ENCODE measurements around the gene SMOC1.

Gene SMOC1

DNA sequence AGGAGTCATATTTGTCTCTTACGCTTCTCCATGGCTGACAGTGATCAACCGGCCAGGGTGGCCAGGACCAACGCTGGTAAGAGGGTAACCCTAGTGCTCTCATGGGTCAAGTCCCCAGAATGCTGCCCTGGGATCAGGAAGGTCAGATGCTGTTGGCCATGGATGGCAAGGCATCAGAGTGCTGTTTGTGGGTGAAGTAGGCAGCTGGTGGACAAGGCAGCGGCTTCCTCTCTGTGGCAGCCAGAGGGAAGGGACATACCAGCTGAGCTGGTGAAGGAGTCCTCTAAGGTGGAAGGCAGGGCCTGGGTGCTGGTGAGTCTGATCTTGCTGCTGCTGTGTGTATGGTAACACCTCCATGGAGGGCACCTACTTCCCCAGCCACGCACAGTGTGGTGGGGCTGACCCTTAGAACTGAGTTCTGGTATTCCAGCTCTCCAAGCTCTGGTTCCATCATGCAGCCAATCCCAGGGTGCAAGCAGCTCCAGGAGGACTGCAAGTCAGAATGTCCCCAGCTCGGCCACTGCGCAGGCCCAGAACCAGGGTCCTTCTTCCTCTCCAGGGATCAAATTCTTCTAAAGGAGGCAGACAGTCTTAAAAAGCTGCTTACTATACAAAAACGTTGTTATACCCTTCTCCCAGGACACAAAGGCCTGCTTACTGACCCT, 13.4 kb upstream of the SMOC1 start:
- DNase-seq = no peak

DNA sequence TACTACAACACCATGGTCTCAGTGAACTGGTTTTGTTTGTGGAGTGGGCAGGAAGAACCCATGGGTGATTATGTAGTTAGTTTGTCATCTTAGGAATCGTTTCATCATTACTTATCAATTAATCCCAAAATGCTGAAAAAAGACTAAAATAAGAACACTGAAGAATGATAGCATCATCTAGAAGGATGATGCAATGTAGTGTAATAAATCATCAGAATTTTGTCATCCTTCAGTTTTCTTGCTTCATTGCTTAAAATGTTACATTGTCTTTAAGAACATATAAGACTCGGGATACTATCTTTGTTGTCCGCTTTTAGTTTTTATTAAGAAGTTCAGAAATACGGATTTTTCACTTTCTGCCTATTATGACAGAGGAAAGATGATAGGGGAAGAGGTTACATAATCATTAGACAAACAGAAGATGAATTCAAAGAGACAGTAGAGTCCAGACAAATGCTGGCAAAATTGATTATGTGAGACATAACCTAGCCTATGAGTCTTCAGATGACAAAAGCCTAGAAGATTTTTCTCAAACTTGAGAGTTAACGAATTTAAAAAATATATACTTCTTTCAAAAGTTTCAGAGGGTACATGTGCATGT, 10.8 kb upstream of the SMOC1 start:
- DNase-seq = no peak

DNA sequence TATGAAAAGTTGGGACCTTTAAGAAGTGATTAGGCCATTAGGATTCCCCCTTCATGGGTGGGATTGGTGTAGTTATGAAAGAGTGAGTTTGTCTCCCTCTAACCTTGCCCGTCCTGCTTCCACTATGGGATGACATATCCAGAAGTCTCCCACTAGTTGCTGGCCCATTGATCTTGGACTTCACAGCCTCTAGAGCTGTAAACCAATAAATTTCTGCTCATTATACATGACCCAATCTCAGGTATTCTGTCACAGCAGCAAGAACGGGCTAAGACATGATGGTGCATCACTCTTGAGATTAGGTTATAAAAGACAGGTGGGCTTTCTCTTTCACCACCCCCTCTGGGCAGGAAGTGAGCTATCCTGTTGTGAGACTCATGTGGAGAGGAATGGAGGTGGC, 8.6 kb upstream of the SMOC1 start:
- DNase-seq = no peak

DNA sequence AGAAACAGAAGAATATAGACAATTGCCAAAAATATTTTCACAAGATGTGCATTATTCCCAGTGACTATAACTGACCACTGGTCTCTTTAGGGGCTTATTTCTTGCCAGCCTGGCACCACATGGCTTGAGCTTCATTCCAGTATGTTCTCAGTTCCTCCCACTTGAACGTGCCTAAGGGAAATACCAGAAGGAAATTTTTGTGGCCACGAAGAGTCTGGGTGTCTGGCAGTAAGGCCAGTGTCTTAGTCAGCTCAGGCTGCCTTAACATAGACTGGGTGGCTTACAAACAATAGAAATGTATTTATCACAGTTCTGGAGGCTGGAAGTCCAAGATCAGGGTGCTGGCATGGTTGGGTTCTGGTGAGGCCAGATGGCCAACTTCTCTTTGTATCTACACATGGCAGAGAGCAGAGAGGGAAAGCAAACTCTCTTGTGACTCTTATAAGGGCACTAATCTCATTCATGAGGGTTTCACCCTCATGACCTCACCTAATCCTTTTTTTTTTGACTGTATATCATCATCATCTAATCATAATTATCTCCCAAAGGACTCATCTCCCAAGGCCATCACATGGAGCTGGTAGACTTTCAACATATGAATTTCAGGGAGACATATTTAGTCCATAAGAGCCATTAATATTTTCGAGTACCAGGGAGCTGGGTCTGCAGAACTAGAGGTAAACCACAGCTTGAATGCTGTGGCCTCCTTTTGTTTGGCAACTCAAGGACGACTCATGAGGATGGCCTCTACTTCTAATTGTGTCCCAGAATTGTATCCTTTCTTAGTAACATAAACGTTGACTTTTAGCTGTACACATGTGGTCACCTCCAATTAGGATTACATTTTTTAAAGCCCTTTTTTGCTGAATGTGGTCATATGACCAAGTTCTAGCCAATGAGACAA, 5.1 kb upstream of the SMOC1 start:
- no peak for DNase-seq

DNA sequence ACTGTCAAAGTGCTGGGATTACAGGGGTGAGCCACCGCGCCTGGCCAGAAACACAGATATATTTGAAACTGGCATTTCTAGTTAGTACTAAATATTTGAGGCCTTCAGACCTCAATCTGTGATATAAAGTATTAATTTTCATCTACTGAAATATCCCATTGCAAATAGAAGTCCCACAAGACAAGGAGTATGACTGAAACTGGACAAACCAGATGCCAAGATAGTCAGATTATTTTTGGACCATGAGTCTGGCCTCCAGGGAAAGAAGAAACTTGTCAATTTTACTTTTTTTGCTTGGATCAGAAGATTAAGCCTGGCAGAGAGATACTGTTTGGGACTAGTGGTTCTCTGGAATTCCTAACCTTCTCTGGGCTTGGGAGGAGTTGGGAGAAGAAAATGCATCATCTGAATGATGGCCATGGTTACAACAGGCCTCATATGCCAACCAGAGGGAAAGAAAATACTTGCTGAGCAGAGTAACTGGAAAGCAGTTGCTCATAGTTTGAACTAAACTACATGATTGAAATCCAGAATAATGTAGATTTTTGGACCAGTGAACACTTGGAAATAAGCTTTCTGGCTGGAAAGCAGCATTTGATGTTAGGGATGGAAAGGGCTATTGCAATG, 2.9 kb upstream of the SMOC1 start:
- no peak for DNase-seq

DNA sequence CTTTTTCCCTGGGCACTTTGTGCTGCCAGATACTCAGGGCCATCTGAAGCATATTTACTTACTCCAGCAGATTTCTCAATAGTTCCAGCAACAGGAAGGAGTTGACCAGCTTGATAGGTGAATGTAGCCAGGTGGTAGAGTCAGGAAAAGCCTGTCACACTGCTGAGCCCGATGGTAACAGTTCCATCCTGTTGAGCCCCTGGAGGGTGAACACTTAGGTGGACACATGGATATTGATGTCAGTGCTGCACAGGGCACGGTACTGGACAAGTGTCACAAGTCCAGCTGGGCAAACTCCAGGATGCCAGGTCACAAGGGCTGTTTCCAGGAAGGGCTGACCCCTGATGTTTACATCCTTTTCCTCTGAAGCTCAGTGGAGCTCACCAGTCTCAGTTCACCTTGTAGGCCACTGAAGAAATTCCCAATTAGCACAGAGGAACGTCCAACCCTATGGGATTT, 2.3 kb upstream of the SMOC1 start:
- DNase-seq = no peak

DNA sequence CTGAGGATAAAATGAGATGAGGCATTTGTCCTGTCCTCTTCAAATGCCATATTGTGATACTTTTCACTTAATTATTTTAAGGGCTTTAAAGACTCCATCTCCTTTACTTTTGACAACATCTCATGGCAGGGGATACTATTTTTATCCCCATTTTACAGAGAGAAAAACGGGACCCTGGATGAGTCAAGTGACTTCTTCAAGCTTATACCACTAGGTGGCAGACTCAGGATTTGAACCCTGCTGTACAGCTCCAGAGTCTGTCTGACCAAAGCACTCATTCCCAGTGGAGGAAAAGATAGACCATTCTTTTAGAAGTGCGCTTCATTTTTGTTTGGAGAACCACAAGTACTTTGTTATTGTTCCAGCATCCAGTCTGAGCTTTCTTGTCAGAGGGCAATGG, 1.7 kb upstream of the SMOC1 start:
- DNase-seq = no peak

DNA sequence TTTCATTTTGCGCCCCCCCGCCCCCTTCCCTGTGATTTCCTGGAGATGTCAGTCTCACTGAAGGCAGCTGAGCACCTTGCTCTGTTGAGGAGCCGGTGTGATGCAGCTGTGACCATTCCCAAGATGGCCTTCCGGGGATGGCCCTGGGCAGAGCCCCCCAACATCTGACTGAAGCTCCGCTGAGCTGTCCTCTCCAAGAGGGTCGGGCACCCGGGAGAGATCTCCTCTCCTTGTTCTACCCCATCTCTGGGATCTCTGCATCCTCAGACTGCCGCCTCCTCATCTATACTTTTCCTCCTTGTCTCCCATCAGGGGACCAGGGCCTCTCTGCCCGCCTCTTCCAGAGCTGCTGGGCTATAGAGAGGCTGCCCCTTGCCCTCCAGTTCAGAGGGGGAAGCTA, 965 bp upstream of the SMOC1 start:
- DNase-seq = no peak

DNA sequence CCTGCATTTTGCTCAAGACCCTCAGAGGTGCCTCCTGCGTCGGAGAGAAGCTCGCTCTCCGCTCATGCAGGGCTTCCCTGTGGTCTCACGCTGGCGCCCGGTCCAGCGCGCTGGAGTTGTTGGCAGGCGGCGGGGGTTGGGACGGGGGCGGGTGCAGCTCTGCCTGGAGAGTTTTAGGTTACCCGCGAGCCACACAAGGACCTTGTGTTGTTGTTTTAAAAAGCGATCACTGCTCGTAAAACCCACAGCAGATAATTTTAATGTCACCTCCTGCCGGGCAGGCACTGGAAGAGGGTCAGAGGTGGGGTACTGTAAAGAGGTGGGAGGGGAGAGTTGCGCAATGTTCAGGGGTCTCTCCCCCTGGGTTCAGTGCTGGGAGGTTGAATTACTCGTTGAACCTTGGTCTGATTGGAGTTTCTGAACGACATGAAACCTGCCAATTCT, 850 bp downstream of the SMOC1 start:
- no peak for DNase-seq

DNA sequence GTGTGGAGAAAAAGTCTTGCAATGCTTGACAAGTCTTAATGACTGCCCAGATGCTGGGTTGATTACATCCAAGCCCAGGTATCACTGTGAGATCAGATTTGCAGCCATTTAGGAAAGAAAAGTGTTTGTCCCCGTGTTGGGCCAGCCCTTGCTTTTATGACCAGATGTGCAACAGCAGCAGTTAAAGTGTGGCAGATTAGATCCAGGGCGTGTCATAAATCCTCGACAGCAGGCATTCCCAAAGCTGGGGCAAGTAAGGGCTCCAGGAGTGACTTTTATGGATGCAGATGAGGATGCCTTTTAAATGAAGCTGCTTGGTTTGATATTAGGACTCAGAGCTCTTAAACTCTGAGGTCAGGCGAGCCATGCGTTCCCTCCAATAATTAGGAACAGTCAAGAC, 1.7 kb downstream of the SMOC1 start:
- no peak for DNase-seq

DNA sequence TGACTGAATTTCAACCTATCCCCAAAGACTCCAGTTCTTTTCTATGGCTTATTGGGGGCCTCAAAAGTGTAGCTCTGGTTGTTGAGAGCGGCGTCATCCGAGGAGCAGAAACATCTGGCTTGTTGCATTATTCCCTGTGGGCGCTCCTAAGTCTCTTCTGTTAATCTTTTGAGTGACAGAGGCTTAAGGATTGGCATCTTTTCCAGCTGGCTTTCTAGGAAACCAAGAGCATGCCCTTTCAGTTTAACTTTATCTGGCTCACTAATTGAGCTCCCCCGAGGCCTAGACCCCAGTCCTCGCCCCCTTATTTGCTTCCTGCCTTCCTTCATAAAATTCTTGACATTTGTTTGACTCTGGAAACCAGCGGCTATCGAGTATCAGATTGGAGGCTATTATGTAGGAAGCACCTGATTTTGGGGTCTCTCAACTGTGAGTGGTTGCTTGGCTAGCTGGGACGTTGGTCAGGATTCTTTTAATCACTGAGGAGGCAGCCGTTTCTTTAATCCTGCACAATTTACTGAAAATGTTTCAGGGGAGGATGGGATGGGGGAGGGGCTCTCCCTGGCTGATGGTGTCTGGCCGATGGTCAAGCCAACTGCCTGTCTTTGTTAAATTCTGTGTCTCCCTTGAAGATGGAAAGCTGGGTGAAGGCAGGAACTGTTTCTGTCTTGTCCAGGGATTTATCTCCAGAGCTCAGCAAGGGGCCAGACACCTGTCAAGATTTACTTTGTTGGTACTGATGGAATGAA, 3.1 kb downstream of the SMOC1 start:
- DNase-seq = no peak

DNA sequence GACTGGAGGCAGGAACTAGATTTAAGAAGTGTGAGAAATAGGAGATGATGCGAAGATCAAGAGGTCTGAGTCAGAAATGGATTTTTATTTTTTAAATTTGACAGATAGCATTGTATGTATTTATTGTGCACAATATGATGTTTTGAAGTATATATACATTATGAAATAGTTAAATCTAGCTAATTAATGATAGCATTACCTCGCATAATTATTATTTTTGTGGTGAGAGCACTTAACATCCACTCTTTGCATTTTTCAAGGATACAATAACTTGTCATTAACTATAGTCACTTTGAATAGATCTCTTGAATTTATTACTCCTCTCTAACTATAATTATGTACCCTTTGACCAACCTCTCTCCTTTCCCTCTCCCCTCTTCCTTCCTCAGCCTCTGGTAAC, 3.7 kb downstream of the SMOC1 start:
- no peak for DNase-seq

DNA sequence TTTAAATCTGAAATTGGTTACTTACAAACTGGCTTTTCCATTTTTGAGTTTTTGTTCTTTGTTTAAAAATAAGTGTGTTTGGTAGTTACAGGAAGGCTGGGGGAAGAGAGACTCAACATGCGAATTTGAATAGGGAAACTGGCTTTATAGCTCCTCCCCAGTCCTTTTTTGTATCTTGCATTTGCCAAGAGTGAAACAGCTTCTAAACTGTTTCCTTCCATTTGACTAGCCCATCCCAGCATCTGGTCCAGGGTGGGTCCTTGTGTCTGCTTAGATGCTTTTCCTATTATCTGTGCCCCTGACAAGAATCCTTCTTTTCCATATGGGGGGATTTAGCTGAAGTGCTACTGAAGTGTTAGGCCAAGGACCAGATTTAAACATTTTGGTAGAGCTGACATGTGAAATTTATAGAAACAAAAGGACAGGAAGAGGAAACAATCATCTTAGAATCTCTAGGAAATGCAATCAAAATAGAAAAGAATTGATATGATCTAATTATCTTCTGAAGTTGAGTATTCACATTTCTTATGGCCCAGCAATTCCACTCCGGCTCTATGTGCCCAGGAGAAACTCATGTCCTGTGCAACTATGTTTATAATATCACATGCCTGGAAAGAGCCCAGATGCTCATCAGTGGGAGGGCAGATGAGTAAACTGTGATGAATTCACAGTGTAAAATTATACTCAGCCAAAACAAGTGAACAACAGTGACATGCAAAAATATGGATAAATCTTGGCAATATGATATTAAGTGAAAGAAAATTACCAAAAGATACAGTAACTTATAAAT, 7.4 kb downstream of the SMOC1 start:
- no peak for DNase-seq

DNA sequence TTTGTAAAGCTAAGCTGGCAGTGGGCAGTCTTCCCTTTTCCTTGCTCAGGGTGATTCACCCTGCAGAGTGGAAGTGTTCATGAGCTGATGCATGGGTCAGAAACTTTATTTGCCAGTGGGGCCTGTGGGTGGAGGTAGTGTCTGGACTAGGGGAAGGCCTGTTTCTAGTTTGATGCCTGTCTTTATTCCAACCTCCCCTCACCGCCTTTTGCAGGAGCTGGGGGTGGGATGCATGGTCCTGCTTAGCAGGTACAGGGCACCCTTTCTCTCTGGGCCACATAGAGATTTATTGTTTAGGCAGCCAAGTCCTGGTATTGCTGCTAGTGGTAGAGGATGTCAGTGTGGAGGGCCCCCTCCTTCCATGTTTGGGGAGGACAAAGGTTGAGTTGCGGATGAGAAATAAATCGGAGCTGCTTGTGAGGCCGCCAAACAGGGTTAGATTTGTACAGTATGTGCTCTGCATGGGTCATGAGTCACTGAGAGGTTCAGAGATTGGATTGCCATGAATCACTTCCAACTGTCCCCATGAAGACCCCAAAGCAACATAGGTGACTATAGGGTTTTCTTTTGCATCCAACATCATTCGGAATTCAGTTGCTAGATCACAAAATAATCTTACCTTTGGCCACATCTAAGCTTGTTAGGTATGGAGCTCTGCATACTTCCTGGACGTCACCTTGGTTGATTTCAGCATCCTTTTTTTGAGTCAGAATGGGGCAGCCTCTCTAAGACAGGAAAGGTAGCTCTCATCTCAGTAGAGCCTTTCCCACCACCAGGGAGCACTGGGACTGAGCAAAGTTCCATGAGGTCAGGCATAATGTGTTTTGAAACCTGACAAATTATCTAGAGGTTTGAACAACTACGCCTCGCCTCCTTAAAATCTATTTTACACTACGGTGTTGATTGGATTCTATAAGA, 8.8 kb downstream of the SMOC1 start:
- DNase-seq = no peak

DNA sequence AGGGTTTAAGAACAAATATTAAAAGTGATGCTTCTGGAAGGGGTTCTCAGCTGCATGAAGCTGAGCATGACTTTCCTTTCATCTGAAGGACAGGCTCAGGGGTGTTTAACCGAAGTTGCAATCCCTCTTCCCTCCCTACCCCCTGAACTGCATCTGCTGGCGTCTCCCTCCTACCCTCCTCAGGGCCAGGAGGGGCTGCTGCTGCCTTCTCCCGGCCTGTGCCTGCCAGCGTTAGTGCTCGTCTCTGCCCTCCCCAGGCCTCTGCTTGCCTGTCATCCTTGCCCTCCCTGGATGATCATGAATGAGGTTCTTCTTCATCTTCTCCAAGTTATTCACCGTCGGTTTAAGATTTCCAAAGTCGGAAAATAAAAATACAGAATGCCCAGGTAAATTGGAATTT, 12.2 kb downstream of the SMOC1 start:
- no peak for DNase-seq

DNA sequence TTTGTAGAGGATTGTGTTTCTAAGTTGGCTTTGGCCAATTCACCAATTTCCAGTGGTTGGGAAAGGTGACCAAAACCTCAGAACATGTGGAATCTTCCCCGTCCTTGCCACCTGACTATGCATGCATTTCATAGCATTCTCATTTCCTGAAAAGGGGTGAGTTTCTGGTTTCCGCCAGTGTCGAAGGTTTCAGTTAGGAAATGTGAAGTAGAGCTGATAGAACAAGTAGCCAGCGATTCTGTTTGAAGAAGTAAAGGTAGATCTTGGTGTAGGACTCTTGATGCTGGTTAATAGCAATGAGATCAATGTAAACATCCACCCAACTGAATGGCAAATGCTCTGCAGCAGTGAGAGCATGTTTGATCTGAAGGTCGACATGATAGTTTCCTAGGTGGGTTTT, 15.9 kb downstream of the SMOC1 start:
- DNase-seq = no peak

DNA sequence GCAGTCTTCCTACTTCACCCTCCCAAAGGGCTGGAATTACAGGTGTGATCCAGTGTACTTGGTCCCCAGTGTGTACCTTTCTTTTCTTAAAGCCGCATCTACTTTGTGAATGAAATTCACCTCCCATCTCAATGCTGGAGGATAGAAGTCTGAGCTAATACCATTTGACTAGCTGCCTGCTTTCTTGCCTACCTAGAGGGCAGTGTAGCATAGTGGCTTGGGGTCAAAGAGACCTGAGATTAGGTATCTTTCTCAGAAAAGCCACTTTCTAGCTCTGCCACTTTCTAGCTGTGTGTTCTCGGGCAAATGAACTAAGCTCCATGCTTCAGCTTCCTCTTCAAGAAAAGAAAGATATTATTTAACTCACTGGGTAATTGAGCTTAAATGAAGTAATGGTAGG, 16.9 kb downstream of the SMOC1 start:
- no peak for DNase-seq

DNA sequence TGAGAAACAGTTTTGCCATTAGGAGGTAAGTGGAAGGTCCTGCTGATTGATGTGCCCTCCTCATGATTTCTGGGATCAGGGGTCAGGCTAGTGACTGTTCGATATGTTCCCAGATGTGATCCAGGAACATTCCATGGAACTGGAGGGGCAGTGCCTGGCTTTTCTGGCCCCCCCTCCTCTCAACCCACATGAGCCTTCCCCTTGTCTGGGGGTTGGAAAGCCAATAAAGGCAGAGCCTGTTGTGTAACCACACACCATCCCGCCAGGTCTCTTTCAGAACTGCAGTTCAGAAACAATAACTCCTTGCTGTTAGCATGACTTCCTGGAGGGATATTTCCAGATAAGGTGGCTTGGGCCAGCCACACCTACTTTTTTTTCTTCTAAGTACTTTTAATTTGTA, 17.8 kb downstream of the SMOC1 start:
- no peak for DNase-seq

DNA sequence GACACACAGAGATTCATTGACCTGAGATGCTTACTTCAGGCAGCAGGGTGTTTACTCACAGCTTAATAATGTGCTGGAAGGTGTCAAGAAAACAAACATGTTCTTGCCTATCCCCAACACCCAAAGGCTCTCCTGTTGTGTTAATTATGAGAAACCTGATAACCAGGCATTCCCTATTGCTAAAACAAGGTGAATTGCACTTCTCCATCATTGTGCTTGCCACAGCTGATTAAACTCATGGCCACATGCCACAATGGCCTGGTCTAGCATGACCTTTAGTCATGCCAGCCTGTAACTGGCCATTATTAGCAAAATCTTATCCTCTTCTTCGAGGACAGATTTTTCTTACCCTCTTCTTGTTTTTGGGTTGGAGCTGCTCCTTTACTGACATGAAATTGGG, 21.4 kb downstream of the SMOC1 start:
- DNase-seq = no peak

DNA sequence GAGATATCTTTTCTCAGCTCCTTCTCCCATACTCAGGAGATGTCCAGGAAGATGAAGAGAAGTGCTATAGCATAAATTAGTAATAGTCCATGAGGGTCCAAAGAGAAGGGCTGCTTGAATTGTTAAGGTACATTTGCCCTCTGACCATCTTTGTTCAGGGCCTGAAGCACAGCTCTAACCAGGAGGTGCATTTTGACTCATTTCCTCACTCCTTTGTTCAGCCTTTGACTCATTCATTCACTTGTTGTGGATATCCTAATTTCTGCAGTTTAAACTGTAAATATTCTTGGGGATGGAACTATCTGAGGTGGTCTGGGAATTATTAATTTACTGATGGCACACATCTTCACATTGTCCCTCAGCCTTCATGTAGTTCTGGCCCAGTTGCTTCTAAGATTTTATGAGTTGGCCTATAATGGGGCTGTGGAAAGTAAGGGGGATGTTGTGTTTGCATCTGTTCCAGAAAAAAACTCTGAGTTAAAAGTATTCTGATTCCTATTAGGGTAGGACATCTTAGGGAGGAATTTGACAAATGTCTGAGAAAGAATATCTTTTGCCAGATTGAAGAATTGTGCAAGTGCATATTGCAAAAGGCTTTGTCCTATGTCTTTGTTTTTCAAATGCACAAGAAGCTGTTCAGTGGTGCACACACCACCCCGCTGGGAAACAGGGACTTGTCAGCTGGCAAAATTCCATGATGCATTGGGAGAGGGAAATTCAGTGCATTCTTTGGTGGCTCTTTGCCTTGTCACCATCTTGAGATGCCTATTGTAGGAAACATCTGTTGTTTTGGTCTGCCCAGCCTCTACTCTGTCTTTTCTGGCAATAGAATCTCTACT, 22.1 kb downstream of the SMOC1 start:
- no peak for DNase-seq
